Measurements from ENCODE around the gene MIR17HG. TPM values are rescaled to one million over a fixed set of nuclear protein-coding genes. Genes with fewer than 3 reads are reported as not detected.

Gene MIR17HG
- total and polyA plus RNA-seq, 7 experiments from 2014 or later = 0.28 to 17.5 (median 11.7) TPM

- Histone ChIP-seq H3K9me3 (ENCODE audit: control insufficient read depth in 2 of 3, low read length in 3 of 3) (no peaks in the 10 kb centered on the region), H3K27ac (ENCODE audit: low read depth, low read length) (no peak overlapping the region), H3K4me1 (ENCODE audit: control insufficient read depth in 2 of 2, insufficient read depth in 2 of 2, low read length in 2 of 2) (no peaks in the 10 kb centered on the region), H3K36me3 (ENCODE audit: control insufficient read depth in 2 of 3, insufficient read depth in 3 of 3, low read length in 3 of 3) (no peaks in the 10 kb centered on the region), H3K27me3 (ENCODE audit: control insufficient read depth in 2 of 2, insufficient read depth in 2 of 2, low read length in 2 of 2) (no peaks in the 10 kb centered on the region), H3K4me3 (ENCODE audit: low read length) (no peak overlapping the region)
- intact Hi-C loops (cut with micrococcal nuclease) = no loop called here
- Mint-ChIP-seq H3K9me3 (no peaks in the 10 kb centered on the region), H3K4me3 (no peak overlapping the region), H3K27me3 (peaks cover 12 to 30% (median 18%) of the 10 kb centered on the region in 5 donors), H3K36me3 (no peaks in the 10 kb centered on the region), H3K4me1 (peaks cover 0 to 3% (median 0%) of the 10 kb centered on the region in 7 donors), H3K27ac (no peak overlapping the region)
- CTCF ChIA-PET = no interaction called here
- POLR2A ChIA-PET = no interaction called here
- DNase-seq = no peak
- ATAC-seq = no peak
These were observed 36.3 kb downstream of the MIR17HG start for GRCh38 chr13:91383836-91384235.

GRCh38 chr13:91384896-91385295, 37.4 kb downstream of the MIR17HG start:
- Histone ChIP-seq H3K4me1 (ENCODE audit: control insufficient read depth in 2 of 2, insufficient read depth in 2 of 2, low read length in 2 of 2) (no peaks in the 10 kb centered on the region), H3K9me3 (ENCODE audit: control insufficient read depth in 2 of 3, low read length in 3 of 3) (no peaks in the 10 kb centered on the region), H3K4me3 (ENCODE audit: low read length) (no peak overlapping the region), H3K27ac (ENCODE audit: low read depth, low read length) (no peak overlapping the region), H3K27me3 (ENCODE audit: control insufficient read depth in 2 of 2, insufficient read depth in 2 of 2, low read length in 2 of 2) (no peaks in the 10 kb centered on the region), H3K36me3 (ENCODE audit: control insufficient read depth in 2 of 3, insufficient read depth in 3 of 3, low read length in 3 of 3) (no peaks in the 10 kb centered on the region)
- H3K4me3 Mint-ChIP-seq = no peak overlapping the region
- peaks cover 0 to 3% (median 0%) of the 10 kb centered on the region in 7 donors for H3K4me1 Mint-ChIP-seq
- no peak for DNase-seq
- ChIA-PET POLR2A (no interaction called here), CTCF (no interaction called here)
- H3K9me3 Mint-ChIP-seq = no peaks in the 10 kb centered on the region
- ATAC-seq = no peak
- no peak overlapping the region for H3K27ac Mint-ChIP-seq
- no peaks in the 10 kb centered on the region for H3K36me3 Mint-ChIP-seq
- intact Hi-C loops (cut with micrococcal nuclease) = no loop called here
- peaks cover 14 to 35% (median 27%) of the 10 kb centered on the region in 5 donors for H3K27me3 Mint-ChIP-seq

GRCh38 chr13:91389186-91389585, 41.7 kb downstream of the MIR17HG start:
- Histone ChIP-seq H3K4me3 (ENCODE audit: low read length) (no peak overlapping the region), H3K36me3 (ENCODE audit: control insufficient read depth in 2 of 3, insufficient read depth in 3 of 3, low read length in 3 of 3) (no peaks in the 10 kb centered on the region), H3K27ac (ENCODE audit: low read depth, low read length) (no peak overlapping the region), H3K4me1 (ENCODE audit: control insufficient read depth in 2 of 2, insufficient read depth in 2 of 2, low read length in 2 of 2) (no peaks in the 10 kb centered on the region), H3K27me3 (ENCODE audit: control insufficient read depth in 2 of 2, insufficient read depth in 2 of 2, low read length in 2 of 2) (peaks cover 0 to 3% of the 10 kb centered on the region in 2 donors), H3K9me3 (ENCODE audit: control insufficient read depth in 2 of 3, low read length in 3 of 3) (no peaks in the 10 kb centered on the region)
- H3K9me3 Mint-ChIP-seq = no peaks in the 10 kb centered on the region
- no peaks in the 10 kb centered on the region for H3K4me1 Mint-ChIP-seq
- intact Hi-C loops (cut with micrococcal nuclease) = no loop called here
- POLR2A ChIA-PET = no interaction called here
- DNase-seq (no peak), ATAC-seq (no peak)
- peaks cover 39 to 47% (median 45%) of the 10 kb centered on the region in 5 donors for H3K27me3 Mint-ChIP-seq
- H3K4me3 Mint-ChIP-seq = no peak overlapping the region
- H3K27ac Mint-ChIP-seq = no peak overlapping the region
- no peaks in the 10 kb centered on the region for H3K36me3 Mint-ChIP-seq
- CTCF ChIA-PET = no interaction called here

- Mint-ChIP-seq H3K36me3 (no peaks in the 10 kb centered on the region), H3K4me3 (peak overlapping the region in 1 of 10 donors; percentile 80), H3K27me3 (peaks cover 23 to 80% (median 45%) of the 10 kb centered on the region in 5 donors), H3K27ac (no peak overlapping the region), H3K9me3 (peaks cover 0 to 3% (median 0%) of the 10 kb centered on the region in 11 donors), H3K4me1 (peaks cover 4 to 15% (median 12%) of the 10 kb centered on the region in 7 donors)
- H3K9me3 ChIP-seq (ENCODE audit: control insufficient read depth in 2 of 3, low read length in 3 of 3) = no peaks in the 10 kb centered on the region
- H3K27me3 ChIP-seq (ENCODE audit: control insufficient read depth in 2 of 2, insufficient read depth in 2 of 2, low read length in 2 of 2) = peaks cover 0 to 4% of the 10 kb centered on the region in 2 donors
- intact Hi-C loops (cut with micrococcal nuclease) = no loop called here
- H3K27ac ChIP-seq (ENCODE audit: low read depth, low read length) = no peak overlapping the region
- H3K4me3 ChIP-seq (ENCODE audit: low read length) = no peak overlapping the region
- H3K36me3 ChIP-seq (ENCODE audit: control insufficient read depth in 2 of 3, insufficient read depth in 3 of 3, low read length in 3 of 3) = no peaks in the 10 kb centered on the region
- ChIA-PET CTCF (no interaction called here), POLR2A (no interaction called here)
- peaks cover 5 to 11% of the 10 kb centered on the region in 2 donors for H3K4me1 ChIP-seq (ENCODE audit: control insufficient read depth in 2 of 2, insufficient read depth in 2 of 2, low read length in 2 of 2)
- ATAC-seq = no peak
- DNase-seq = no peak
These were observed 50.1 kb downstream of the MIR17HG start for GRCh38 chr13:91397595-91397994.

GRCh38 chr13:91398413-91399188, 51.1 kb downstream of the MIR17HG start, which contains the start of gene GPC5:
GPC5 (plus strand) TSS chr13:91398621.
- H3K27me3 ChIP-seq (ENCODE audit: control insufficient read depth in 2 of 2, insufficient read depth in 2 of 2, low read length in 2 of 2) = peaks cover 0 to 4% of the 10 kb centered on the region in 2 donors
- DNase-seq = peak; percentile 57 to 88 (median 77)
- Mint-ChIP-seq H3K9me3 (peaks cover 0 to 3% (median 0%) of the 10 kb centered on the region in 11 donors), H3K4me1 (peaks cover 4 to 15% (median 12%) of the 10 kb centered on the region in 7 donors), H3K4me3 (peak within 1 kb of the TSS; percentile 70 to 89 (median 81)), H3K27ac (peak within 1 kb of the TSS in 2 of 9 donors; percentile 18 to 25), H3K36me3 (no peaks in the 10 kb centered on the region), H3K27me3 (peaks cover 23 to 89% (median 45%) of the 10 kb centered on the region in 5 donors)
- no peak within 1 kb of the TSS for H3K27ac ChIP-seq (ENCODE audit: low read depth, low read length)
- intact Hi-C loops (cut with micrococcal nuclease) = loop anchor here (1.0 to 2.0 kb wide), 2 partner anchors 51 to 86 kb away; partner anchors contain the start of gene MIR17HG (in 2 of the 2)
- H3K4me3 ChIP-seq (ENCODE audit: low read length) = peak within 1 kb of the TSS; percentile 39
- ChIA-PET POLR2A (no interaction called here), CTCF (no interaction called here)
- peaks cover 5 to 11% of the 10 kb centered on the region in 2 donors for H3K4me1 ChIP-seq (ENCODE audit: control insufficient read depth in 2 of 2, insufficient read depth in 2 of 2, low read length in 2 of 2)
- H3K9me3 ChIP-seq (ENCODE audit: control insufficient read depth in 2 of 3, low read length in 3 of 3) = no peaks in the 10 kb centered on the region
- peak; percentile 100 for ATAC-seq
- H3K36me3 ChIP-seq (ENCODE audit: control insufficient read depth in 2 of 3, insufficient read depth in 3 of 3, low read length in 3 of 3) = no peaks in the 10 kb centered on the region

GRCh38 chr13:91399189-91400062, 51.9 kb downstream of the MIR17HG start:
- no peaks in the 10 kb centered on the region for H3K36me3 ChIP-seq (ENCODE audit: control insufficient read depth in 2 of 3, insufficient read depth in 3 of 3, low read length in 3 of 3)
- ChIA-PET CTCF (no interaction called here), POLR2A (no interaction called here)
- DNase-seq (peak in 3 of 9 donors; percentile 2 to 9 (median 7)), ATAC-seq (no peak)
- Mint-ChIP-seq H3K9me3 (peaks cover 0 to 3% (median 0%) of the 10 kb centered on the region in 11 donors), H3K36me3 (no peaks in the 10 kb centered on the region), H3K27ac (peak overlapping the region in 2 of 9 donors; percentile 21 to 30), H3K4me3 (peak overlapping the region; percentile 59 to 85 (median 78)), H3K4me1 (peaks cover 4 to 15% (median 12%) of the 10 kb centered on the region in 7 donors), H3K27me3 (peaks cover 15 to 89% (median 37%) of the 10 kb centered on the region in 5 donors)
- peaks cover 5 to 11% of the 10 kb centered on the region in 2 donors for H3K4me1 ChIP-seq (ENCODE audit: control insufficient read depth in 2 of 2, insufficient read depth in 2 of 2, low read length in 2 of 2)
- peak overlapping the region; percentile 39 for H3K4me3 ChIP-seq (ENCODE audit: low read length)
- H3K27ac ChIP-seq (ENCODE audit: low read depth, low read length) = no peak overlapping the region
- intact Hi-C loops (cut with micrococcal nuclease) = loop anchor here in 1 of 2 donors (2.0 kb wide), 1 partner anchor 87 kb away; no protein-coding TSS in a partner anchor
- peaks cover 0 to 4% of the 10 kb centered on the region in 2 donors for H3K27me3 ChIP-seq (ENCODE audit: control insufficient read depth in 2 of 2, insufficient read depth in 2 of 2, low read length in 2 of 2)
- no peaks in the 10 kb centered on the region for H3K9me3 ChIP-seq (ENCODE audit: control insufficient read depth in 2 of 3, low read length in 3 of 3)

All from naive thymus-derived CD4-positive, alpha-beta T cell (primary cell).